ENCODE data around the gene FIGLA.
"Not testable (repeated sequence)": the region's sequence is repeated elsewhere in the genome, so short reads cannot be mapped to it uniquely, and the experiment has no call there.

GRCh38 chr2:70797996-70798395 is 7.6 kb upstream of the FIGLA start:
- TF ChIP-seq CTCF (IDR thresholded peaks at IDR 0.05; ENCODE audit: low read depth, low read length); POLR2A (IDR thresholded peaks at IDR 0.05; ENCODE audit: extremely low read depth, insufficient read length); MYC (IDR thresholded peaks at IDR 0.05; ENCODE audit: low read depth, low read length): not testable (repeated sequence)
